Thyroid gland (tissue), 4 donors: ENCODE data around the gene PRM2.

ENCODE experiments used
- POLR2A ChIP-seq, 2 donors: fragments of 450-650 bp; IDR thresholded peaks; one replicate each; pipeline ENCODE4 v1.6.1; 2017; ENCODE audit warnings: antibody characterized with exemption in 2 of 2, mild to moderate bottlenecking in 2 of 2, moderate library complexity in 1 of 2
- TF ChIP-seq, protein P1 (sequence below), 6 experiments: fragments of 200-600 bp in 3 of 6; fragments of 450-650 bp in 3 of 6; sonication (generic) in 3 of 6; IDR thresholded peaks; one replicate each; pipeline ENCODE4 v1.5.1; 2016 to 2019; ENCODE audit warnings: antibody characterized with exemption in 6 of 6, mild to moderate bottlenecking in 2 of 6, inconsistent platforms in 1 of 6, moderate library complexity in 1 of 6

- TF ChIP-seq, protein P1, sequence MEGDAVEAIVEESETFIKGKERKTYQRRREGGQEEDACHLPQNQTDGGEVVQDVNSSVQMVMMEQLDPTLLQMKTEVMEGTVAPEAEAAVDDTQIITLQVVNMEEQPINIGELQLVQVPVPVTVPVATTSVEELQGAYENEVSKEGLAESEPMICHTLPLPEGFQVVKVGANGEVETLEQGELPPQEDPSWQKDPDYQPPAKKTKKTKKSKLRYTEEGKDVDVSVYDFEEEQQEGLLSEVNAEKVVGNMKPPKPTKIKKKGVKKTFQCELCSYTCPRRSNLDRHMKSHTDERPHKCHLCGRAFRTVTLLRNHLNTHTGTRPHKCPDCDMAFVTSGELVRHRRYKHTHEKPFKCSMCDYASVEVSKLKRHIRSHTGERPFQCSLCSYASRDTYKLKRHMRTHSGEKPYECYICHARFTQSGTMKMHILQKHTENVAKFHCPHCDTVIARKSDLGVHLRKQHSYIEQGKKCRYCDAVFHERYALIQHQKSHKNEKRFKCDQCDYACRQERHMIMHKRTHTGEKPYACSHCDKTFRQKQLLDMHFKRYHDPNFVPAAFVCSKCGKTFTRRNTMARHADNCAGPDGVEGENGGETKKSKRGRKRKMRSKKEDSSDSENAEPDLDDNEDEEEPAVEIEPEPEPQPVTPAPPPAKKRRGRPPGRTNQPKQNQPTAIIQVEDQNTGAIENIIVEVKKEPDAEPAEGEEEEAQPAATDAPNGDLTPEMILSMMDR (IDR thresholded peaks at IDR 0.05) = no peak
- TF ChIP-seq POLR2A (IDR thresholded peaks at IDR 0.05) = no peak
Measured at GRCh38 chr16:11233727-11234376, 42.4 kb downstream of the PRM2 start.
